GM23248 (cell line): ENCODE results near the gene FOXRED2. TPM values are rescaled to one million over a fixed set of nuclear protein-coding genes. Genes with fewer than 3 reads are reported as not detected.

Source experiments
- DNase-seq: peaks from one replicate; pipeline ENCODE4 v3.0.0-alpha.2; 2015
- H2AFZ ChIP-seq: fragments of 200-600 bp; sonication (generic); 2 replicates; pipeline ENCODE4 v1.6.1; 2016; ENCODE audit warnings: antibody characterized with exemption
- H3F3A ChIP-seq: fragments of 200-600 bp; sonication (generic); 2 replicates; pipeline ENCODE4 v1.6.1; 2016; ENCODE audit warnings: mild to moderate bottlenecking, antibody characterized with exemption, mixed run types; ENCODE audit not compliant: insufficient read depth
- H3K27ac ChIP-seq: fragments of 200-600 bp; sonication (generic); 2 replicates; pipeline ENCODE4 v1.5.1; 2016; ENCODE audit warnings: mild to moderate bottlenecking
- H3K27me3 ChIP-seq: fragments of 200-600 bp; sonication (generic); replicated peaks from 2 replicates; pipeline ENCODE4 v1.6.1; 2016; ENCODE audit warnings: mild to moderate bottlenecking; ENCODE audit not compliant: insufficient read depth
- H3K36me3 ChIP-seq: fragments of 200-600 bp; sonication (generic); 2 replicates; pipeline ENCODE4 v1.6.1; 2016; ENCODE audit warnings: low read depth, mild to moderate bottlenecking
- H3K4me1 ChIP-seq: fragments of 200-600 bp; sonication (generic); 2 replicates; pipeline ENCODE4 v1.6.1; 2016; ENCODE audit warnings: mild to moderate bottlenecking; ENCODE audit not compliant: insufficient read depth
- H3K4me2 ChIP-seq: fragments of 200-600 bp; sonication (generic); one replicate; pipeline ENCODE4 v1.6.1; 2016; ENCODE audit warnings: mild to moderate bottlenecking; ENCODE audit not compliant: unreplicated experiment
- H3K4me3 ChIP-seq: fragments of 200-600 bp; sonication (generic); 2 replicates; pipeline ENCODE4 v1.5.1; 2016; ENCODE audit warnings: mild to moderate bottlenecking
- H3K79me2 ChIP-seq: fragments of 200-600 bp; sonication (generic); 2 replicates; pipeline ENCODE4 v1.6.1; 2016; ENCODE audit warnings: mild to moderate bottlenecking; ENCODE audit not compliant: insufficient read depth
- H3K9ac ChIP-seq: fragments of 200-600 bp; sonication (generic); 2 replicates; pipeline ENCODE4 v1.6.1; 2016; ENCODE audit warnings: mild to moderate bottlenecking
- H3K9me2 ChIP-seq: fragments of 200-600 bp; sonication (generic); 2 replicates; pipeline ENCODE4 v1.6.1; 2016; ENCODE audit warnings: mixed run types, mild to moderate bottlenecking, moderate library complexity; ENCODE audit not compliant: insufficient read depth
- H3K9me3 ChIP-seq: fragments of 200-600 bp; sonication (generic); one replicate; pipeline ENCODE4 v1.6.1; 2017; ENCODE audit warnings: low read depth
- H4K20me1 ChIP-seq: fragments of 200-600 bp; sonication (generic); 2 replicates; pipeline ENCODE4 v1.6.0; 2016; ENCODE audit not compliant: insufficient read depth
- EZH2 ChIP-seq: fragments of 200-600 bp; sonication (generic); IDR thresholded peaks from 2 replicates; pipeline ENCODE4 v1.6.1; 2018; ENCODE audit warnings: antibody characterized with exemption, mild to moderate bottlenecking; ENCODE audit not compliant: insufficient read depth, poor library complexity, severe bottlenecking
- EZH2phosphoT487 ChIP-seq: fragments of 200-600 bp; sonication (generic); IDR thresholded peaks from 2 replicates; pipeline ENCODE4 v1.6.1; 2018; ENCODE audit warnings: antibody characterized with exemption, moderate library complexity, mild to moderate bottlenecking, low read depth; ENCODE audit not compliant: insufficient read depth
- WGBS, 2 experiments: methylation state at CpG; one replicate each; pipeline ENCODE4 v1.1.6; 2015 to 2017; ENCODE audit warnings: low lambda C conversion rate in 2 of 2, low coverage in 1 of 2; ENCODE audit errors: missing lambda C conversion rate in 2 of 2; 5-methylcytosine and 5-hydroxymethylcytosine counted together
- in situ Hi-C: fragments of 300-500 bp; cut with MboI; formaldehyde crosslinking; loops from 2 replicates; pipeline ENCODE4 v1.15.0; 2020
- polyA plus RNA-seq: library from polyadenylated mRNA; unstranded; fragments of >200 nt; fragmentation: Nextera tagmentation; extraction: Ambion mirVana; gene quantifications from 2 replicates; pipeline ENCODE4 v1.2.1, GENCODE V29; 2016
- total RNA-seq: library from RNA; depleted of rRNA; stranded (reverse); fragments of >200 nt; shearing (Covaris generic); gene quantifications from 2 replicates; pipeline ENCODE4 v1.2.3, GENCODE V29; 2014

The FOXRED2 gene
- total and polyA plus RNA-seq, 2 experiments from 2014 or later = 4.2 to 5.0 TPM

DNA sequence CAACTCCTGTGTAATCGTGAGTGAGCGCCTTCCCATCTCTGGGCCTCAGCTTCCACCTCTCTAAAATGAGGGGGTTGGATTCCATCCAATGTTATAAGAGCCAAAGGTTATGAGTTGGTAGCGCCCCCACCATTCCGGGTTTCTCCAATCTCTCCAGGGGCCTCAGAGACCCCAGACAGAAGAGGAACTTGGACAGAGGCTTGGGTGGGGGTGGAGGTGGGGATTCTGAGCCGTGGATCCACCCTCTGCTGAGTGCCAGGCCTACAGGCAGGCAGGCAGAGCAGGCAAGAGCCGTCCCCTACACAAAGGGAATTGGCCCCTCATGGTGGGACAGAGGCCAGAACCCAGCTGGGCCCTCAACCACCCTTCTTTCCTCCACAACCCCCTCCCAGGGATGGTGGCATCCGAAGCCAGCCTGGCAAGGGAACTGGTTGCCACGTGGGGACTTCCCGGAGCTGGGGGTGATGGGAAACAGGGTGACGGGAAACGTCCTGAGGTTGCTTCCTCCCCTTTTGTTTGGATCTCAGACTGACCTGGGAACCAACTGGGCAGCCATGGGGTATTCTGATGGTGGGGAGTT, 57.2 kb downstream of the FOXRED2 start:
- Histone ChIP-seq H3K9ac (no peak overlapping the region), H3K9me2 (no peaks in the 10 kb centered on the region), H3K27me3 (no peaks in the 10 kb centered on the region), H3K4me2 (no peak overlapping the region), H4K20me1 (no peaks in the 10 kb centered on the region), H2AFZ (no peak overlapping the region), H3K9me3 (no peaks in the 10 kb centered on the region), H3F3A (peaks cover 8% of the 10 kb centered on the region), H3K27ac (no peak overlapping the region), H3K4me1 (peaks cover 7% of the 10 kb centered on the region; the same call in 1 of the 2 replicates), H3K4me3 (no peak overlapping the region), H3K79me2 (no peaks in the 10 kb centered on the region), H3K36me3 (no peaks in the 10 kb centered on the region)
- DNase-seq = no peak
- in situ Hi-C loops = no loop called here
- WGBS, 2 experiments = 83 to 86% methylated on average over 11 of the region's 11 CpGs
- TF ChIP-seq EZH2 (no peak), EZH2phosphoT487 (no peak)

- no peak overlapping the region for H3K4me3 ChIP-seq
- 93 to 94% methylated on average over 2 of the region's 2 CpGs for WGBS, 2 experiments
- in situ Hi-C loops = no loop called here
- no peaks in the 10 kb centered on the region for H3K27me3 ChIP-seq
- H3K79me2 ChIP-seq = no peaks in the 10 kb centered on the region
- H3K36me3 ChIP-seq = no peaks in the 10 kb centered on the region
- no peak for TF ChIP-seq EZH2
- no peak for TF ChIP-seq EZH2phosphoT487
- H3F3A ChIP-seq = peaks cover 8% of the 10 kb centered on the region
- H3K4me1 ChIP-seq = peaks cover 7% of the 10 kb centered on the region; the same call in 1 of the 2 replicates
- no peak overlapping the region for H2AFZ ChIP-seq
- H3K9me3 ChIP-seq = no peaks in the 10 kb centered on the region
- DNase-seq = no peak
- H3K9ac ChIP-seq = no peak overlapping the region
- H3K9me2 ChIP-seq = no peaks in the 10 kb centered on the region
- H4K20me1 ChIP-seq = no peaks in the 10 kb centered on the region
- H3K27ac ChIP-seq = no peak overlapping the region
- no peak overlapping the region for H3K4me2 ChIP-seq
Observed at GRCh38 chr22:36447632-36448031, 59.2 kb downstream of the FOXRED2 start.

- H3K4me2 ChIP-seq = peak overlapping the region; percentile 35
- peak overlapping the region; percentile 41 for H3K27ac ChIP-seq
- TF ChIP-seq EZH2phosphoT487 = no peak
- no peak for TF ChIP-seq EZH2
- in situ Hi-C loops = no loop called here
- DNase-seq = peak; percentile 80
- 20% methylated on average over 8 of the region's 8 CpGs for WGBS, 2 experiments
- no peaks in the 10 kb centered on the region for H3K79me2 ChIP-seq
- no peaks in the 10 kb centered on the region for H3K27me3 ChIP-seq
- H3K9ac ChIP-seq = no peak overlapping the region
- H3K9me3 ChIP-seq = no peaks in the 10 kb centered on the region
- H3K36me3 ChIP-seq = no peaks in the 10 kb centered on the region
- H2AFZ ChIP-seq = peak overlapping the region; percentile 44
- peaks cover 8% of the 10 kb centered on the region for H3F3A ChIP-seq
- H4K20me1 ChIP-seq = no peaks in the 10 kb centered on the region
- H3K4me3 ChIP-seq = 0 out of 2 replicates have a peak overlapping the region, but pooled peaks have one; percentile 10
- peaks cover 4% of the 10 kb centered on the region for H3K4me1 ChIP-seq
- no peaks in the 10 kb centered on the region for H3K9me2 ChIP-seq
Observed at GRCh38 chr22:36445158-36445668, 61.6 kb downstream of the FOXRED2 start.

DNA sequence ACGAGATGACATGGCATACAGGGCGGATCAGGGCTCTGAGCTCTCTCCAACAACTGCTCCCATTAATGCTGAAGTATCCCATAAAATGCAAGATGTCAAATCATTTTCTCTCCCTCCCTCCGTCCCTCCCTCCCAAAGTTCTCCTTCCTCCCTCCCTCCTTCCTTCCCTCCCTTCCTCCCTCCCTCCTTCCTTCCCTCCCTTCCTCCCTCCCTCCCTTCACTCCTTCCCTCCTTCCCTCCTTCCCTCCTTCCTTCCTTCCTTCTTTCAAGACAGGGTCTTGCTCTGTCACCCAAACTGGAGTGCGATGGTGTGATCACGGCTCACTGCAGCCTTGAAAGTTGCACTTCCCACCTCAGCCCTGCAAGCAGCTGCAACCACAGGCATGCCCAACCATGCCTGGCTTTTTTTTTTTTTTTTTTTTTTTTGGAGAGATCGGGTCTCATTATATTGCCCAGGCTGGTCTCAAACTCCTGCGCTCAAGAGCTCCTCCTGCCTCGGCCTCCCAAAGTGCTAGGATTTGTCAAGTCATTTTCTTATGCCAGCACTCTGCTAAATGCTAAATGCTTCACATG, 63.6 kb downstream of the FOXRED2 start:
- Histone ChIP-seq H3K27ac (no peak overlapping the region), H3K4me3 (no peak overlapping the region), H4K20me1 (no peaks in the 10 kb centered on the region), H3K36me3 (no peaks in the 10 kb centered on the region), H3K4me1 (peaks cover 18% of the 10 kb centered on the region), H3K27me3 (no peaks in the 10 kb centered on the region), H3K4me2 (no peak overlapping the region), H3F3A (peaks cover 22% of the 10 kb centered on the region), H2AFZ (no peak overlapping the region), H3K9me2 (no peaks in the 10 kb centered on the region), H3K9ac (no peak overlapping the region), H3K79me2 (no peaks in the 10 kb centered on the region), H3K9me3 (no peaks in the 10 kb centered on the region)
- TF ChIP-seq EZH2 (no peak), EZH2phosphoT487 (no peak)
- in situ Hi-C loops = no loop called here
- no peak for DNase-seq
- WGBS, 2 experiments = 88 to 91% methylated on average over 7 to 8 of the region's 8 CpGs
